DOHH2 (cell line): ENCODE measurements around the gene MYH1.

Experiments
- H3F3A ChIP-seq: fragments of 200-600 bp; sonication (generic), shearing (Covaris generic); 2 replicates; pipeline ENCODE4 v1.6.0; 2016; ENCODE audit warnings: antibody characterized with exemption, mild to moderate bottlenecking; ENCODE audit not compliant: control insufficient read depth, insufficient read depth
- H3K27ac ChIP-seq: fragments of 200-600 bp; sonication (generic); 2 replicates; pipeline ENCODE4 v1.5.1; 2014; ENCODE audit warnings: low read depth, mild to moderate bottlenecking, low read length, moderate library complexity
- H3K27me3 ChIP-seq: fragments of 200-600 bp; sonication (generic); 2 replicates; pipeline ENCODE4 v1.6.1; 2014; ENCODE audit warnings: mild to moderate bottlenecking, low read length, mixed read lengths; ENCODE audit not compliant: control insufficient read depth
- H3K36me3 ChIP-seq: fragments of 200-600 bp; sonication (generic); 2 replicates; pipeline ENCODE4 v1.6.1; 2014; ENCODE audit warnings: mild to moderate bottlenecking, low read length, moderate library complexity, mixed read lengths; ENCODE audit not compliant: control insufficient read depth
- H3K4me1 ChIP-seq: fragments of 200-600 bp; sonication (generic); 2 replicates; pipeline ENCODE4 v1.6.1; 2014; ENCODE audit warnings: mild to moderate bottlenecking, low read length, mixed read lengths; ENCODE audit not compliant: control insufficient read depth
- H3K4me2 ChIP-seq: fragments of 200-600 bp; sonication (generic); 2 replicates; pipeline ENCODE4 v1.6.0; 2014; ENCODE audit warnings: mild to moderate bottlenecking, low read length, moderate library complexity
- H3K4me3 ChIP-seq: fragments of 200-600 bp; sonication (generic); 2 replicates; pipeline ENCODE4 v1.5.1; 2014; ENCODE audit warnings: mild to moderate bottlenecking, low read length, mixed read lengths
- H3K79me2 ChIP-seq: fragments of 200-600 bp; sonication (generic); 2 replicates; pipeline ENCODE4 v1.6.1; 2014; ENCODE audit warnings: mild to moderate bottlenecking, low read length, mixed read lengths; ENCODE audit not compliant: control insufficient read depth
- H3K9me2 ChIP-seq: fragments of 200-600 bp; sonication (generic); replicated peaks from 2 replicates; pipeline ENCODE4 v1.6.1; 2014; ENCODE audit warnings: mild to moderate bottlenecking, low read length, mixed read lengths; ENCODE audit not compliant: control insufficient read depth
- H3K9me3 ChIP-seq: fragments of 200-600 bp; sonication (generic); 2 replicates; pipeline ENCODE4 v1.6.1; 2014; ENCODE audit warnings: antibody characterized with exemption, low read length, mixed read lengths; ENCODE audit not compliant: control insufficient read depth, insufficient read depth
- H4K20me1 ChIP-seq: fragments of 200-600 bp; sonication (generic); 2 replicates; pipeline ENCODE4 v1.6.0; 2014; ENCODE audit warnings: low read depth, mild to moderate bottlenecking, antibody characterized with exemption, low read length, moderate library complexity; ENCODE audit not compliant: control insufficient read depth, insufficient read depth
- CTCF ChIP-seq: fragments of 200-600 bp; sonication (generic); IDR thresholded peaks from one replicate; pipeline ENCODE4 v1.5.1; 2014; ENCODE audit warnings: antibody characterized with exemption, mild to moderate bottlenecking, low read depth, low read length; ENCODE audit not compliant: poor library complexity, severe bottlenecking
- EZH2phosphoT487 ChIP-seq: fragments of 200-600 bp; sonication (generic); IDR thresholded peaks from 2 replicates; pipeline ENCODE4 v1.6.1; 2017; ENCODE audit warnings: borderline replicate concordance, mild to moderate bottlenecking, antibody characterized with exemption, low read length, moderate library complexity, mixed read lengths

MYH1 gene

DNA sequence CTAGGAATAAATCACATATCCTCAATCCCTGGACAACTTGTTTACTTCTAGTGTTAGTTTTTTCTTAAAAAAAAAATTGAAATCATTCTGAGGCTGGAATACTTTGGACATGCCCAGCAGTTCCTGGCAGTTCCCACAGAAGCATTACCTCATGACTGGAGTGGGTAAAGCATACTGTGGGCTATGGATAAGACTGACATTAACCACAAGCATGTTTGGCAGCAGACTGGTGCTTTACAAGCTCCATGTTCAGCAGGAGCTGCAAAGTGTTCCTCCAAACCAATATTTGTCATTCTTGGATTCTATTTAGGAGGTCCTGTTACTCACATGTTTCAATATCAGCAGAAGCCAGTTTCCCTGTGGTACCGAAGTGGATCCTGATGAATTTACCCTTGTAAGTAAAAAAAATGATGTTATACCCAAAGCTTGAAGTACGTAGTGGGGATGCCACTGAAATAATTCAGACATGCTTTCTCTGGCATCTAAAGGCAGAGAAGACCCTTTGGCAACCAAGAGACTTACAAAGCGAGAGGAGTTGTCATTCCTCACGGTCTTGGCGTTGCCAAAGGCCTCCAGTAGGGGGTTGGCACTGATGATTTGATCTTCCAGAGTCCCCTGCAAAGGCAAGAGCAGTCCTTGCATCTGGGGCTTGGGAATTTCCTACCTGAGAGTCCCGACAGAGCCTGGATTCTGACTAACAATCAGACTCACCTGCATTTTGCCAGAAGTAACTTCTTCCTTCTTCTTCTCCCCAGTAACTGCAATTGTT, 4.9 kb downstream of the MYH1 start:
- H4K20me1 ChIP-seq: no peaks in the 10 kb centered on the region
- H3K36me3 ChIP-seq: no peaks in the 10 kb centered on the region
- no peak overlapping the region for H3K4me3 ChIP-seq
- no peaks in the 10 kb centered on the region for H3K27me3 ChIP-seq
- no peak overlapping the region for H3K27ac ChIP-seq
- H3K9me2 ChIP-seq: no peaks in the 10 kb centered on the region
- H3K9me3 ChIP-seq: no peaks in the 10 kb centered on the region
- no peaks in the 10 kb centered on the region for H3K4me1 ChIP-seq
- no peaks in the 10 kb centered on the region for H3F3A ChIP-seq
- TF ChIP-seq EZH2phosphoT487: no peak
- no peak for TF ChIP-seq CTCF
- H3K4me2 ChIP-seq: no peak overlapping the region
- H3K79me2 ChIP-seq: no peaks in the 10 kb centered on the region

- Histone ChIP-seq H3K36me3 (no peaks in the 10 kb centered on the region), H3K9me2 (no peaks in the 10 kb centered on the region), H3F3A (no peaks in the 10 kb centered on the region), H3K4me3 (no peak overlapping the region), H4K20me1 (no peaks in the 10 kb centered on the region), H3K9me3 (no peaks in the 10 kb centered on the region), H3K27ac (no peak overlapping the region), H3K4me2 (no peak overlapping the region), H3K79me2 (no peaks in the 10 kb centered on the region), H3K27me3 (no peaks in the 10 kb centered on the region), H3K4me1 (no peaks in the 10 kb centered on the region)
- TF ChIP-seq CTCF (no peak), EZH2phosphoT487 (no peak)
Measured at GRCh38 chr17:10512856-10513255, 5.5 kb downstream of the MYH1 start.

DNA sequence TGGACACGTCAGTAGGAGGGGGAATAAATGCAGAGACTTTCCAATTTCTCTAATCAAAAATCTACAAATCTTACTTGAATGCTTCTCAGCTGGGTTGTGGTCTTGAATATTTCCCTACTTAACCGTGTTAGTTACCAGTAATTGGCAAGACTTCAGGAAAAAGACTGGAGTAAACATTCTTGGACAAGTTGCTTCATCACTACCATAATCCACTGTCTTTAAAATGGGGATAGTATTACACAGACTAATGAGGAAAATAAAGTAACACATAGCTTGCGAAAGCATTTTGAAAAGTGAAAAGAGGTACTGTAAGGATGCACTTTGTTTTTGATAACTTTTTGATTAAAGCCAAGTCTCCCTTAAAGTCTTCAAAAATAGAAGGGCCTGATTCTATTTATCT, 18.4 kb downstream of the MYH1 start:
- Histone ChIP-seq H3K4me3 (no peak overlapping the region), H3K4me2 (no peak overlapping the region), H3K9me2 (no peaks in the 10 kb centered on the region), H3K79me2 (no peaks in the 10 kb centered on the region), H3F3A (no peaks in the 10 kb centered on the region), H3K36me3 (no peaks in the 10 kb centered on the region), H3K27me3 (no peaks in the 10 kb centered on the region), H4K20me1 (no peaks in the 10 kb centered on the region), H3K4me1 (no peaks in the 10 kb centered on the region), H3K9me3 (no peaks in the 10 kb centered on the region), H3K27ac (no peak overlapping the region)
- TF ChIP-seq EZH2phosphoT487 (no peak), CTCF (no peak)
